ENCODE measurements around the gene NEU1.
A peak's percentile ranks its signal among the peaks of the same experiment; 100 is the strongest.
"Not testable (repeated sequence)": the region's sequence is repeated elsewhere in the genome, so short reads cannot be mapped to it uniquely, and the experiment has no call there.

NEU1 gene

GRCh38 chr6:31837369-31838113 is 25.1 kb downstream of the NEU1 start:
- no peak for DNase-seq

- DNase-seq = no peak
Observed at GRCh38 chr6:31836474-31837368, 25.9 kb downstream of the NEU1 start.

GRCh38 chr6:31836047-31836473 is 26.6 kb downstream of the NEU1 start:
- DNase-seq = no peak

- DNase-seq = peak; percentile 78
Observed at GRCh38 chr6:31834367-31835250, 28.0 kb downstream of the NEU1 start.

GRCh38 chr6:31831350-31832215 is 31.0 kb downstream of the NEU1 start:
- DNase-seq = no peak

- no peak for DNase-seq
Observed at GRCh38 chr6:31830886-31831335, 31.7 kb downstream of the NEU1 start.

GRCh38 chr6:31829633-31830283 is 32.9 kb downstream of the NEU1 start:
- DNase-seq = no peak

GRCh38 chr6:31827286-31828079 is 35.1 kb downstream of the NEU1 start, which contains the start of gene HSPA1B:
Gene HSPA1B (plus strand): TSS chr6:31827738. CDS start chr6:31827951, 213 bp downstream.
- peak; percentile 99 for DNase-seq

GRCh38 chr6:31826793-31827285 is 35.8 kb downstream of the NEU1 start:
- DNase-seq = no peak

- no peak for DNase-seq
Observed at GRCh38 chr6:31825553-31825952, 37.1 kb downstream of the NEU1 start.

GRCh38 chr6:31823592-31824196 is 38.9 kb downstream of the NEU1 start:
- not testable (repeated sequence) for DNase-seq

- DNase-seq = no peak
Observed at GRCh38 chr6:31822036-31822821, 40.4 kb downstream of the NEU1 start.

- DNase-seq = no peak
Observed at GRCh38 chr6:31821301-31822035, 41.2 kb downstream of the NEU1 start.

GRCh38 chr6:31820399-31820798 is 42.2 kb downstream of the NEU1 start:
- not testable (repeated sequence) for DNase-seq

GRCh38 chr6:31819871-31820299 is 42.7 kb downstream of the NEU1 start:
- DNase-seq = no peak

GRCh38 chr6:31817929-31818511 is 44.6 kb downstream of the NEU1 start:
- DNase-seq = not testable (repeated sequence)

- DNase-seq = not testable (repeated sequence)
Observed at GRCh38 chr6:31817133-31817928, 45.3 kb downstream of the NEU1 start.

Measured in NCI-H2081 treated with DMSO at 0.1 percent for 48 hours (cell line).